ENCODE results near the gene VIPR2. TPM values are rescaled to one million over a fixed set of nuclear protein-coding genes. Genes with fewer than 3 reads are reported as not detected.

VIPR2 gene
- polyA plus RNA-seq, 3 donors = not detected

DNA sequence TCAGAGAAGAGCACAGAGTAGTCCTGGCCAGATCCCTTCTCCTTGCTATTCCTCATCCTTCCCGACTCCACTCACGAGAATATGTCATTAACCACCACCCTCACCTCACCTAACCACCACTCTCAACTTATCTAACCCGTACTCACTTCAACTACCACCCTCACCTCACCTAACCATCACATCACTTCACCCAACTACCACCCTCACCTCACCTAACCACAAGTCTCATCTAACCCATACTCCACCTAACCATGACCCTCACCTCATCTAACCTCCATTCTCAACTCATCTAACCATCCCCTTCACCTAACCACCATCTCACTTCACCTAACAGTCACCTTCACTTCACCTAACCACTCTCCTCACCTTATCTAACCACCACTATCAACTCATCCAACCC, 85.0 kb downstream of the VIPR2 start:
- Mint-ChIP-seq H3K36me3 (no peaks in the 10 kb centered on the region), H3K4me1 (no peaks in the 10 kb centered on the region), H3K27ac (no peak overlapping the region), H3K4me3 (no peak overlapping the region), H3K27me3 (ENCODE audit: low read depth in 3 of 3) (peaks cover 4% of the 10 kb centered on the region in 3 donors), H3K9me3 (peaks cover 0 to 21% (median 16%) of the 10 kb centered on the region in 7 donors)
- no peak overlapping the region for H3K4me3 ChIP-seq (replicated peaks in 1 of 3; ENCODE audit: low read depth in 2 of 3, low read length in 3 of 3)
- 97% methylated on average over 3 of the region's 3 CpGs for WGBS (ENCODE audit: insufficient coverage)
- no peak for DNase-seq
- TF ChIP-seq, protein P1, sequence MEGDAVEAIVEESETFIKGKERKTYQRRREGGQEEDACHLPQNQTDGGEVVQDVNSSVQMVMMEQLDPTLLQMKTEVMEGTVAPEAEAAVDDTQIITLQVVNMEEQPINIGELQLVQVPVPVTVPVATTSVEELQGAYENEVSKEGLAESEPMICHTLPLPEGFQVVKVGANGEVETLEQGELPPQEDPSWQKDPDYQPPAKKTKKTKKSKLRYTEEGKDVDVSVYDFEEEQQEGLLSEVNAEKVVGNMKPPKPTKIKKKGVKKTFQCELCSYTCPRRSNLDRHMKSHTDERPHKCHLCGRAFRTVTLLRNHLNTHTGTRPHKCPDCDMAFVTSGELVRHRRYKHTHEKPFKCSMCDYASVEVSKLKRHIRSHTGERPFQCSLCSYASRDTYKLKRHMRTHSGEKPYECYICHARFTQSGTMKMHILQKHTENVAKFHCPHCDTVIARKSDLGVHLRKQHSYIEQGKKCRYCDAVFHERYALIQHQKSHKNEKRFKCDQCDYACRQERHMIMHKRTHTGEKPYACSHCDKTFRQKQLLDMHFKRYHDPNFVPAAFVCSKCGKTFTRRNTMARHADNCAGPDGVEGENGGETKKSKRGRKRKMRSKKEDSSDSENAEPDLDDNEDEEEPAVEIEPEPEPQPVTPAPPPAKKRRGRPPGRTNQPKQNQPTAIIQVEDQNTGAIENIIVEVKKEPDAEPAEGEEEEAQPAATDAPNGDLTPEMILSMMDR (IDR thresholded peaks at IDR 0.05) = no peak
- no peak overlapping the region for H3K9ac ChIP-seq (ENCODE audit: insufficient read depth, low read length, poor library complexity, severe bottlenecking)
- no peak overlapping the region for H3K4me2 ChIP-seq (replicated peaks; ENCODE audit: extremely low read depth, low read length, poor library complexity, severe bottlenecking)
- H3K9me3 ChIP-seq (replicated peaks in 1 of 2; ENCODE audit: control insufficient read depth in 1 of 2, insufficient read depth in 1 of 2, low read length in 2 of 2) = peaks cover 5 to 22% of the 10 kb centered on the region in 2 donors
- no peaks in the 10 kb centered on the region for H4K20me1 ChIP-seq (ENCODE audit: insufficient read depth, low read length)
- no peaks in the 10 kb centered on the region for H3K36me3 ChIP-seq (replicated peaks in 1 of 2; ENCODE audit: control insufficient read depth in 1 of 2, insufficient read depth in 2 of 2, low read length in 2 of 2)
- no peaks in the 10 kb centered on the region for H3K4me1 ChIP-seq (ENCODE audit: control insufficient read depth in 1 of 2, insufficient read depth in 2 of 2, low read length in 2 of 2)
- no peaks in the 10 kb centered on the region for H3K79me2 ChIP-seq (ENCODE audit: insufficient read depth, low read length)
- H2AFZ ChIP-seq (ENCODE audit: insufficient read depth, low read depth, low read length, poor library complexity, severe bottlenecking) = no peak overlapping the region
- peaks cover 0 to 4% of the 10 kb centered on the region in 2 donors for H3K27me3 ChIP-seq (ENCODE audit: control insufficient read depth in 2 of 2, insufficient read depth in 2 of 2, low read length in 2 of 2)
- no peak overlapping the region for H3K27ac ChIP-seq (ENCODE audit: low read depth in 1 of 2, low read length in 2 of 2)
- intact Hi-C loops (cut with micrococcal nuclease) = no loop called here

DNA sequence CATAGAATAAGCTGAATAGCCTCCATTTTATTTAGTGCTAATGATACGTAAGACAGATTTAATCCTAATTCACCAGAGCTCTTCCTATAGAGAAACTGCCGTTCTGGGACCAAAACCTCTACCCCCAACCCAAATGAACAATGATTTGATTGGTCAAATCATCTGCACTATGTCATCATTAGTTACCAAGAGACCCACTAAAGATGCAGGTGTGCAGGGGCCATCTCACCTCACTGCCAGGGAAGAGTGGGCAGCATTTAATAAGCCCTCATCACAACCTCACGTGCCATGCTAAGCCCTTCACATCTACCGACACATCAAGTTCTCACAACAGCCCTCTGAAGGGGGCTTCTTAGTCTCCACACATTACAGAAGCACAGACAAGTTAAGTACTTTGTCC, 87.0 kb downstream of the VIPR2 start:
- TF ChIP-seq, protein P1 (IDR thresholded peaks at IDR 0.05) = no peak
- 88% methylated on average over 3 of the region's 4 CpGs for WGBS (ENCODE audit: insufficient coverage)
- Histone ChIP-seq H3K27me3 (ENCODE audit: control insufficient read depth in 2 of 2, insufficient read depth in 2 of 2, low read length in 2 of 2) (peaks cover 0 to 4% of the 10 kb centered on the region in 2 donors), H3K4me2 (replicated peaks; ENCODE audit: extremely low read depth, low read length, poor library complexity, severe bottlenecking) (no peak overlapping the region), H2AFZ (ENCODE audit: insufficient read depth, low read depth, low read length, poor library complexity, severe bottlenecking) (no peak overlapping the region), H4K20me1 (ENCODE audit: insufficient read depth, low read length) (no peaks in the 10 kb centered on the region), H3K4me3 (replicated peaks in 1 of 3; ENCODE audit: low read depth in 2 of 3, low read length in 3 of 3) (no peak overlapping the region), H3K9ac (ENCODE audit: insufficient read depth, low read length, poor library complexity, severe bottlenecking) (no peak overlapping the region), H3K27ac (ENCODE audit: low read depth in 1 of 2, low read length in 2 of 2) (no peak overlapping the region), H3K4me1 (ENCODE audit: control insufficient read depth in 1 of 2, insufficient read depth in 2 of 2, low read length in 2 of 2) (no peaks in the 10 kb centered on the region), H3K36me3 (replicated peaks in 1 of 2; ENCODE audit: control insufficient read depth in 1 of 2, insufficient read depth in 2 of 2, low read length in 2 of 2) (no peaks in the 10 kb centered on the region), H3K9me3 (replicated peaks in 1 of 2; ENCODE audit: control insufficient read depth in 1 of 2, insufficient read depth in 1 of 2, low read length in 2 of 2) (peaks cover 5 to 17% of the 10 kb centered on the region in 2 donors), H3K79me2 (ENCODE audit: insufficient read depth, low read length) (no peaks in the 10 kb centered on the region)
- no peak overlapping the region for H3K4me3 Mint-ChIP-seq
- H3K27me3 Mint-ChIP-seq (ENCODE audit: low read depth in 3 of 3) = peaks cover 4 to 11% (median 5%) of the 10 kb centered on the region in 3 donors
- H3K9me3 Mint-ChIP-seq = peaks cover 0 to 14% (median 14%) of the 10 kb centered on the region in 7 donors
- DNase-seq = no peak
- H3K36me3 Mint-ChIP-seq = no peaks in the 10 kb centered on the region
- intact Hi-C loops (cut with micrococcal nuclease) = no loop called here
- H3K27ac Mint-ChIP-seq = no peak overlapping the region
- H3K4me1 Mint-ChIP-seq = no peaks in the 10 kb centered on the region

All from CD14-positive monocyte (primary cell).